Measurements from ENCODE around the gene OR56A5. TPM values are rescaled to one million over a fixed set of nuclear protein-coding genes. Genes with fewer than 3 reads are reported as not detected.

Gene OR56A5
- total and polyA plus RNA-seq, 2 of the 13 experiments (the other 11 are each of a cell fraction or from before 2014, with no cell fraction given): not detected

Small RNAs within 50 kb of the gene (small RNA-seq; reads per million reads assigned to genes)
- gene RNA5SP329 (ENCODE audit: insufficient read depth in 2 of 3, insufficient read length in 3 of 3, low read depth in 2 of 3, low replicate concordance in 1 of 3): 0 reads per million in 3 experiments

Other genes starting within 250 kb of the OR56A5 start
- not detected in 2 replicates for gene OR56B1, start 232.0 kb downstream of the OR56A5 start, total RNA-seq (2016; rRNA removed; fragmentation: Illumina TruSeq; extraction: Trizol)
- gene OR56B1, start 232.0 kb downstream of the OR56A5 start, polyA plus RNA-seq (2011; rRNA removed): not detected in 2 replicates
- 0.09 TPM in 1 of 2 replicates, not detected in the other for gene OR52N4, start 214.3 kb downstream of the OR56A5 start, total RNA-seq (2016; rRNA removed; fragmentation: Illumina TruSeq; extraction: Trizol)
- gene OR52N4, start 214.3 kb downstream of the OR56A5 start, polyA plus RNA-seq (2011; rRNA removed): 0.18 and 0.30 TPM in 2 replicates
- not detected in 2 replicates for gene OR52N5, start 185.1 kb downstream of the OR56A5 start, total RNA-seq (2016; rRNA removed; fragmentation: Illumina TruSeq; extraction: Trizol)
- gene OR52N5, start 185.1 kb downstream of the OR56A5 start, polyA plus RNA-seq (2011; rRNA removed): not detected in 2 replicates
- gene OR52N1, start 177.2 kb downstream of the OR56A5 start, total RNA-seq (2016; rRNA removed; fragmentation: Illumina TruSeq; extraction: Trizol): not detected in 2 replicates
- gene OR52N1, start 177.2 kb downstream of the OR56A5 start, polyA plus RNA-seq (2011; rRNA removed): not detected in 2 replicates
- not detected in 2 replicates for gene OR52N2, start 159.6 kb downstream of the OR56A5 start, total RNA-seq (2016; rRNA removed; fragmentation: Illumina TruSeq; extraction: Trizol)
- gene OR52N2, start 159.6 kb downstream of the OR56A5 start, polyA plus RNA-seq (2011; rRNA removed): 0.14 TPM in 1 of 2 replicates, not detected in the other
- gene OR52E6, start 126.6 kb downstream of the OR56A5 start, total RNA-seq (2016; rRNA removed; fragmentation: Illumina TruSeq; extraction: Trizol): not detected in 2 replicates
- gene OR52E6, start 126.6 kb downstream of the OR56A5 start, polyA plus RNA-seq (2011; rRNA removed): not detected in 2 replicates
- gene OR52E8, start 110.8 kb downstream of the OR56A5 start, total RNA-seq (2016; rRNA removed; fragmentation: Illumina TruSeq; extraction: Trizol): not detected in 2 replicates
- not detected in 2 replicates for gene OR52E8, start 110.8 kb downstream of the OR56A5 start, polyA plus RNA-seq (2011; rRNA removed)
- gene OR52E4, start 87.9 kb downstream of the OR56A5 start, total RNA-seq (2016; rRNA removed; fragmentation: Illumina TruSeq; extraction: Trizol): not detected in 2 replicates
- gene OR52E4, start 87.9 kb downstream of the OR56A5 start, polyA plus RNA-seq (2011; rRNA removed): not detected in 2 replicates
- not detected in 2 replicates for gene OR52E5, start 75.3 kb downstream of the OR56A5 start, total RNA-seq (2016; rRNA removed; fragmentation: Illumina TruSeq; extraction: Trizol)
- gene OR52E5, start 75.3 kb downstream of the OR56A5 start, polyA plus RNA-seq (2011; rRNA removed): not detected in 2 replicates
- gene OR56A3, start 26.2 kb downstream of the OR56A5 start, total RNA-seq (2016; rRNA removed; fragmentation: Illumina TruSeq; extraction: Trizol): not detected in 2 replicates
- not detected in 2 replicates for gene OR56A3, start 26.2 kb downstream of the OR56A5 start, polyA plus RNA-seq (2011; rRNA removed)
- gene OR52L1, start 18.5 kb upstream of the OR56A5 start, total RNA-seq (2016; rRNA removed; fragmentation: Illumina TruSeq; extraction: Trizol): not detected in 2 replicates
- not detected in 2 replicates for gene OR52L1, start 18.5 kb upstream of the OR56A5 start, polyA plus RNA-seq (2011; rRNA removed)
- not detected in 2 replicates for gene OR56A4, start 38.5 kb upstream of the OR56A5 start, total RNA-seq (2016; rRNA removed; fragmentation: Illumina TruSeq; extraction: Trizol)
- not detected in 2 replicates for gene OR56A4, start 38.5 kb upstream of the OR56A5 start, polyA plus RNA-seq (2011; rRNA removed)
- gene OR56A1, start 62.3 kb upstream of the OR56A5 start, total RNA-seq (2016; rRNA removed; fragmentation: Illumina TruSeq; extraction: Trizol): not detected in 2 replicates
- not detected in 2 replicates for gene OR56A1, start 62.3 kb upstream of the OR56A5 start, polyA plus RNA-seq (2011; rRNA removed)
- not detected in 2 replicates for gene OR56B4, start 139.2 kb upstream of the OR56A5 start, total RNA-seq (2016; rRNA removed; fragmentation: Illumina TruSeq; extraction: Trizol)
- gene OR56B4, start 139.2 kb upstream of the OR56A5 start, polyA plus RNA-seq (2011; rRNA removed): not detected in 2 replicates
- not detected in 2 replicates for gene OR52B2, start 201.8 kb upstream of the OR56A5 start, total RNA-seq (2016; rRNA removed; fragmentation: Illumina TruSeq; extraction: Trizol)
- not detected in 2 replicates for gene OR52B2, start 201.8 kb upstream of the OR56A5 start, polyA plus RNA-seq (2011; rRNA removed)
- gene OR52W1, start 230.7 kb upstream of the OR56A5 start, total RNA-seq (2016; rRNA removed; fragmentation: Illumina TruSeq; extraction: Trizol): not detected in 2 replicates
- not detected in 2 replicates for gene OR52W1, start 230.7 kb upstream of the OR56A5 start, polyA plus RNA-seq (2011; rRNA removed)
- not detected in 2 replicates for gene C11orf42, start 237.1 kb upstream of the OR56A5 start, total RNA-seq (2016; rRNA removed; fragmentation: Illumina TruSeq; extraction: Trizol)
- not detected in 2 replicates for gene C11orf42, start 237.1 kb upstream of the OR56A5 start, polyA plus RNA-seq (2011; rRNA removed)